GM21737 (cell line): ENCODE results near the gene CPEB3.
"Not testable (repeated sequence)": the region's sequence is repeated elsewhere in the genome, so short reads cannot be mapped to it uniquely, and the experiment has no call there.

Experiments used
- ATAC-seq: cut with Tn5 transposase; IDR thresholded peaks from one replicate; pipeline ENCODE4 v1.9.1; 2021; ENCODE audit warnings: mild to moderate bottlenecking, moderate library complexity; ENCODE audit not compliant: unreplicated experiment

The CPEB3 gene

GRCh38 chr10:92052741-92053140, 238.1 kb downstream of the CPEB3 start:
- no peak for ATAC-seq

- no peak for ATAC-seq
Observed at GRCh38 chr10:92052088-92052487, 238.8 kb downstream of the CPEB3 start.

GRCh38 chr10:92047215-92047614, 243.7 kb downstream of the CPEB3 start:
- ATAC-seq: no peak

GRCh38 chr10:92045641-92046106, 245.2 kb downstream of the CPEB3 start:
- no peak for ATAC-seq

- ATAC-seq: no peak
Observed at GRCh38 chr10:92042541-92042940, 248.3 kb downstream of the CPEB3 start.

GRCh38 chr10:92038949-92039348, 251.9 kb downstream of the CPEB3 start:
- ATAC-seq: no peak

- ATAC-seq: not testable (repeated sequence)
Observed at GRCh38 chr10:92033070-92033469, 257.8 kb downstream of the CPEB3 start.

GRCh38 chr10:92031580-92031979, 259.3 kb downstream of the CPEB3 start:
- ATAC-seq: no peak

- no peak for ATAC-seq
Observed at GRCh38 chr10:92027141-92027540, 263.7 kb downstream of the CPEB3 start.

GRCh38 chr10:92025340-92025739, 265.5 kb downstream of the CPEB3 start:
- ATAC-seq: not testable (repeated sequence)

GRCh38 chr10:92024700-92025099, 266.2 kb downstream of the CPEB3 start:
- no peak for ATAC-seq

- ATAC-seq: no peak
Observed at GRCh38 chr10:92014620-92015019, 276.3 kb downstream of the CPEB3 start.

- no peak for ATAC-seq
Observed at GRCh38 chr10:92011560-92012214, 279.2 kb downstream of the CPEB3 start.

GRCh38 chr10:92010047-92010735, 280.7 kb downstream of the CPEB3 start:
- ATAC-seq: no peak

GRCh38 chr10:92009445-92009844, 281.4 kb downstream of the CPEB3 start:
- no peak for ATAC-seq

- no peak for ATAC-seq
Observed at GRCh38 chr10:92005978-92006377, 284.9 kb downstream of the CPEB3 start.

GRCh38 chr10:92003258-92003657, 287.6 kb downstream of the CPEB3 start:
- ATAC-seq: no peak

GRCh38 chr10:92001995-92002394, 288.9 kb downstream of the CPEB3 start:
- ATAC-seq: no peak

GRCh38 chr10:92001581-92001980, 289.3 kb downstream of the CPEB3 start:
- no peak for ATAC-seq
